ENCODE results near the gene SRSF9. TPM values are rescaled to one million over a fixed set of nuclear protein-coding genes. Genes with fewer than 3 reads are reported as not detected.

SRSF9 gene
- total and polyA plus RNA-seq, 2 experiments from 2014 or later: 154 to 329 TPM

- no peak for DNase-seq
- H3K9ac ChIP-seq: no peak overlapping the region
- H3K27ac ChIP-seq: no peak overlapping the region
- H2AFZ ChIP-seq: no peak overlapping the region
- no peaks in the 10 kb centered on the region for H3K36me3 ChIP-seq (ENCODE audit: low read depth)
- WGBS, 2 experiments (ENCODE audit: low coverage in 1 of 2, low lambda C conversion rate in 2 of 2, missing lambda C conversion rate in 2 of 2): 41 to 42% methylated on average over 7 of the region's 7 CpGs
- no peaks in the 10 kb centered on the region for H3K79me2 ChIP-seq (ENCODE audit: insufficient read depth)
- TF ChIP-seq EZH2 (IDR thresholded peaks at IDR 0.05; ENCODE audit: insufficient read depth, poor library complexity, severe bottlenecking) (no peak), EZH2phosphoT487 (IDR thresholded peaks at IDR 0.05; ENCODE audit: insufficient read depth, low read depth) (no peak)
- no peaks in the 10 kb centered on the region for H3K9me3 ChIP-seq (ENCODE audit: low read depth)
- peaks cover 4% of the 10 kb centered on the region; the same call in 1 of the 2 replicates for H3K27me3 ChIP-seq (replicated peaks; ENCODE audit: insufficient read depth)
- H3K4me2 ChIP-seq (ENCODE audit: unreplicated experiment): no peak overlapping the region
- no peaks in the 10 kb centered on the region for H4K20me1 ChIP-seq (ENCODE audit: insufficient read depth)
- H3K9me2 ChIP-seq (ENCODE audit: insufficient read depth): no peaks in the 10 kb centered on the region
- no peaks in the 10 kb centered on the region for H3F3A ChIP-seq (ENCODE audit: insufficient read depth)
- H3K4me3 ChIP-seq: no peak overlapping the region
- in situ Hi-C loops (cut with MboI): no loop called here
- no peaks in the 10 kb centered on the region for H3K4me1 ChIP-seq (ENCODE audit: insufficient read depth)
These were observed 52.9 kb downstream of the SRSF9 start for GRCh38 chr12:120416490-120417216.

- Histone ChIP-seq H2AFZ (no peak overlapping the region), H3K36me3 (ENCODE audit: low read depth) (no peaks in the 10 kb centered on the region), H3K79me2 (ENCODE audit: insufficient read depth) (no peaks in the 10 kb centered on the region), H3K4me1 (ENCODE audit: insufficient read depth) (no peaks in the 10 kb centered on the region), H3F3A (ENCODE audit: insufficient read depth) (no peaks in the 10 kb centered on the region), H4K20me1 (ENCODE audit: insufficient read depth) (no peaks in the 10 kb centered on the region), H3K27me3 (replicated peaks; ENCODE audit: insufficient read depth) (peaks cover 4% of the 10 kb centered on the region; the same call in 1 of the 2 replicates), H3K9me2 (ENCODE audit: insufficient read depth) (no peaks in the 10 kb centered on the region), H3K27ac (no peak overlapping the region), H3K4me2 (ENCODE audit: unreplicated experiment) (no peak overlapping the region), H3K9me3 (ENCODE audit: low read depth) (no peaks in the 10 kb centered on the region), H3K4me3 (no peak overlapping the region), H3K9ac (no peak overlapping the region)
- WGBS, 2 experiments (ENCODE audit: low coverage in 1 of 2, low lambda C conversion rate in 2 of 2, missing lambda C conversion rate in 2 of 2): 30 to 33% methylated on average over 13 of the region's 13 CpGs
- no peak for DNase-seq
- in situ Hi-C loops (cut with MboI): no loop called here
- TF ChIP-seq EZH2 (IDR thresholded peaks at IDR 0.05; ENCODE audit: insufficient read depth, poor library complexity, severe bottlenecking): no peak
- TF ChIP-seq EZH2phosphoT487 (IDR thresholded peaks at IDR 0.05; ENCODE audit: insufficient read depth, low read depth): no peak
These were observed 55.5 kb downstream of the SRSF9 start for GRCh38 chr12:120413901-120414695.

GRCh38 chr12:120412421-120412820 is 57.1 kb downstream of the SRSF9 start:
- Histone ChIP-seq H3F3A (ENCODE audit: insufficient read depth) (no peaks in the 10 kb centered on the region), H3K4me2 (ENCODE audit: unreplicated experiment) (no peak overlapping the region), H3K27ac (no peak overlapping the region), H3K27me3 (replicated peaks; ENCODE audit: insufficient read depth) (no peaks in the 10 kb centered on the region; the same call in 1 of the 2 replicates), H4K20me1 (ENCODE audit: insufficient read depth) (no peaks in the 10 kb centered on the region), H3K9me2 (ENCODE audit: insufficient read depth) (no peaks in the 10 kb centered on the region), H3K9ac (no peak overlapping the region), H3K79me2 (ENCODE audit: insufficient read depth) (no peaks in the 10 kb centered on the region), H3K4me1 (ENCODE audit: insufficient read depth) (no peaks in the 10 kb centered on the region), H3K36me3 (ENCODE audit: low read depth) (no peaks in the 10 kb centered on the region), H3K9me3 (ENCODE audit: low read depth) (no peaks in the 10 kb centered on the region), H3K4me3 (no peak overlapping the region), H2AFZ (no peak overlapping the region)
- no peak for DNase-seq
- TF ChIP-seq EZH2phosphoT487 (IDR thresholded peaks at IDR 0.05; ENCODE audit: insufficient read depth, low read depth) (no peak), EZH2 (IDR thresholded peaks at IDR 0.05; ENCODE audit: insufficient read depth, poor library complexity, severe bottlenecking) (no peak)
- in situ Hi-C loops (cut with MboI): no loop called here
- WGBS, 2 experiments (ENCODE audit: low coverage in 1 of 2, low lambda C conversion rate in 2 of 2, missing lambda C conversion rate in 2 of 2): 56 to 59% methylated on average over 7 of the region's 7 CpGs

Small RNA genes lying within 50 kb of the gene (small RNA-seq; reads per million reads assigned to genes)
- not detected for gene RF00019 (ENCODE audit: low read depth, low replicate concordance)

Other genes starting within 250 kb of the SRSF9 start
- 63.7 and 87.2 TPM in 2 replicates for gene PXN, start 204.0 kb downstream of the SRSF9 start, total RNA-seq (2014; rRNA removed; shearing (Covaris generic))
- gene PXN, start 204.0 kb downstream of the SRSF9 start, polyA plus RNA-seq (2016; fragmentation: Nextera tagmentation; extraction: Ambion mirVana): 134 and 135 TPM in 2 replicates
- under 0.01 TPM in 1 of 2 replicates, not detected in the other for gene RNU4-2, start 177.8 kb downstream of the SRSF9 start, total RNA-seq (2014; rRNA removed; shearing (Covaris generic))
- 4.0 and 6.9 TPM in 2 replicates for gene RNU4-2, start 177.8 kb downstream of the SRSF9 start, polyA plus RNA-seq (2016; fragmentation: Nextera tagmentation; extraction: Ambion mirVana)
- not detected in 2 replicates for gene RNU4-1, start 176.5 kb downstream of the SRSF9 start, total RNA-seq (2014; rRNA removed; shearing (Covaris generic))
- gene RNU4-1, start 176.5 kb downstream of the SRSF9 start, polyA plus RNA-seq (2016; fragmentation: Nextera tagmentation; extraction: Ambion mirVana): 4.1 TPM in 1 of 2 replicates, not detected in the other
- not detected in 2 replicates for gene SIRT4, start 167.4 kb downstream of the SRSF9 start, total RNA-seq (2014; rRNA removed; shearing (Covaris generic))
- gene SIRT4, start 167.4 kb downstream of the SRSF9 start, polyA plus RNA-seq (2016; fragmentation: Nextera tagmentation; extraction: Ambion mirVana): 1.4 TPM in 2 replicates
- gene PLA2G1B, start 142.0 kb downstream of the SRSF9 start, total RNA-seq (2014; rRNA removed; shearing (Covaris generic)): not detected in 2 replicates
- not detected in 2 replicates for gene PLA2G1B, start 142.0 kb downstream of the SRSF9 start, polyA plus RNA-seq (2016; fragmentation: Nextera tagmentation; extraction: Ambion mirVana)
- gene MSI1, start 100.6 kb downstream of the SRSF9 start, total RNA-seq (2014; rRNA removed; shearing (Covaris generic)): not detected in 2 replicates
- gene MSI1, start 100.6 kb downstream of the SRSF9 start, polyA plus RNA-seq (2016; fragmentation: Nextera tagmentation; extraction: Ambion mirVana): not detected in 2 replicates
- 247 and 358 TPM in 2 replicates for gene COX6A1, start 31.6 kb downstream of the SRSF9 start, total RNA-seq (2014; rRNA removed; shearing (Covaris generic))
- 806 and 824 TPM in 2 replicates for gene COX6A1, start 31.6 kb downstream of the SRSF9 start, polyA plus RNA-seq (2016; fragmentation: Nextera tagmentation; extraction: Ambion mirVana)
- 45.6 and 47.0 TPM in 2 replicates for gene TRIAP1, start 23.4 kb downstream of the SRSF9 start, total RNA-seq (2014; rRNA removed; shearing (Covaris generic))
- gene TRIAP1, start 23.4 kb downstream of the SRSF9 start, polyA plus RNA-seq (2016; fragmentation: Nextera tagmentation; extraction: Ambion mirVana): 68.6 and 70.3 TPM in 2 replicates
- gene GATC, start 23.3 kb downstream of the SRSF9 start, total RNA-seq (2014; rRNA removed; shearing (Covaris generic)): 15.9 and 17.2 TPM in 2 replicates
- 18.3 and 18.8 TPM in 2 replicates for gene GATC, start 23.3 kb downstream of the SRSF9 start, polyA plus RNA-seq (2016; fragmentation: Nextera tagmentation; extraction: Ambion mirVana)
- 301 and 340 TPM in 2 replicates for gene DYNLL1, start 26.4 kb upstream of the SRSF9 start, total RNA-seq (2014; rRNA removed; shearing (Covaris generic))
- gene DYNLL1, start 26.4 kb upstream of the SRSF9 start, polyA plus RNA-seq (2016; fragmentation: Nextera tagmentation; extraction: Ambion mirVana): 778 and 782 TPM in 2 replicates
- gene COQ5, start 59.4 kb upstream of the SRSF9 start, total RNA-seq (2014; rRNA removed; shearing (Covaris generic)): 32.6 and 33.0 TPM in 2 replicates
- 39.9 and 42.9 TPM in 2 replicates for gene COQ5, start 59.4 kb upstream of the SRSF9 start, polyA plus RNA-seq (2016; fragmentation: Nextera tagmentation; extraction: Ambion mirVana)
- 52.6 and 69.3 TPM in 2 replicates for gene RNF10, start 64.6 kb upstream of the SRSF9 start, total RNA-seq (2014; rRNA removed; shearing (Covaris generic))
- gene RNF10, start 64.6 kb upstream of the SRSF9 start, polyA plus RNA-seq (2016; fragmentation: Nextera tagmentation; extraction: Ambion mirVana): 114 and 130 TPM in 2 replicates
- gene POP5, start 111.7 kb upstream of the SRSF9 start, total RNA-seq (2014; rRNA removed; shearing (Covaris generic)): 20.1 and 38.9 TPM in 2 replicates
- gene POP5, start 111.7 kb upstream of the SRSF9 start, polyA plus RNA-seq (2016; fragmentation: Nextera tagmentation; extraction: Ambion mirVana): 63.3 and 68.4 TPM in 2 replicates
- not detected in 2 replicates for gene CABP1, start 170.9 kb upstream of the SRSF9 start, total RNA-seq (2014; rRNA removed; shearing (Covaris generic))
- gene CABP1, start 170.9 kb upstream of the SRSF9 start, polyA plus RNA-seq (2016; fragmentation: Nextera tagmentation; extraction: Ambion mirVana): not detected in 2 replicates
- gene MLEC, start 217.4 kb upstream of the SRSF9 start, total RNA-seq (2014; rRNA removed; shearing (Covaris generic)): 79.3 and 79.4 TPM in 2 replicates
- 114 and 119 TPM in 2 replicates for gene MLEC, start 217.4 kb upstream of the SRSF9 start, polyA plus RNA-seq (2016; fragmentation: Nextera tagmentation; extraction: Ambion mirVana)
- gene UNC119B, start 240.7 kb upstream of the SRSF9 start, total RNA-seq (2014; rRNA removed; shearing (Covaris generic)): 17.8 and 22.4 TPM in 2 replicates
- gene UNC119B, start 240.7 kb upstream of the SRSF9 start, polyA plus RNA-seq (2016; fragmentation: Nextera tagmentation; extraction: Ambion mirVana): 7.6 TPM in 2 replicates

Measured in GM23248 (cell line).